Astrocyte (in vitro differentiated cells and primary cell): ENCODE results near the gene XPO6.

Experiments used
- EZH2 ChIP-seq: IDR thresholded peaks from 2 replicates; pipeline ENCODE4 v1.6.1; 2012; ENCODE audit warnings: mild to moderate bottlenecking, low read length, inconsistent platforms; ENCODE audit not compliant: insufficient read depth
- TF ChIP-seq, protein P1 (sequence below): IDR thresholded peaks from 2 replicates; pipeline ENCODE4 v1.5.1; 2011; ENCODE audit warnings: low read depth, mild to moderate bottlenecking, inconsistent platforms, low read length, moderate library complexity; ENCODE audit not compliant: insufficient read depth

DNA sequence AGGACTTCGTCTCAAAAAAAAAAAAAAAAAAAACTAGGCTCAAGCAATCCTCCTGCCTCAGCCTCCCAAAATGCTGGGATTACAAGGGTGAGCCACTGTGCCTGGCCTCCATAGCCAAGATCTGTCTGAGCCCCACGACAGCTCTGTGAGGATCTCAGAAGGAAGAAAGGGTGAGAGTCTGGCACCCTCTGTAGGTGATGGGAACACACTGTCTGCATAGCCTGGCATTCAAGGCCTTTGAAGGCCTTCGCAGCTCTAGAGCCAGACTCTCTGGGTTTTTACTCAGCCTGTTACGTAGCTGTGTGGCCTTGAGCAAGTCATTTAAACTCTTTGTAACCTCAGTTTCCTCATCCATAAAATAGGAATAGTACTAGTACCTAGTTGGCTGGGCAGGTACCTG lies 6.3 kb upstream of the XPO6 start:
- TF ChIP-seq, protein P1, sequence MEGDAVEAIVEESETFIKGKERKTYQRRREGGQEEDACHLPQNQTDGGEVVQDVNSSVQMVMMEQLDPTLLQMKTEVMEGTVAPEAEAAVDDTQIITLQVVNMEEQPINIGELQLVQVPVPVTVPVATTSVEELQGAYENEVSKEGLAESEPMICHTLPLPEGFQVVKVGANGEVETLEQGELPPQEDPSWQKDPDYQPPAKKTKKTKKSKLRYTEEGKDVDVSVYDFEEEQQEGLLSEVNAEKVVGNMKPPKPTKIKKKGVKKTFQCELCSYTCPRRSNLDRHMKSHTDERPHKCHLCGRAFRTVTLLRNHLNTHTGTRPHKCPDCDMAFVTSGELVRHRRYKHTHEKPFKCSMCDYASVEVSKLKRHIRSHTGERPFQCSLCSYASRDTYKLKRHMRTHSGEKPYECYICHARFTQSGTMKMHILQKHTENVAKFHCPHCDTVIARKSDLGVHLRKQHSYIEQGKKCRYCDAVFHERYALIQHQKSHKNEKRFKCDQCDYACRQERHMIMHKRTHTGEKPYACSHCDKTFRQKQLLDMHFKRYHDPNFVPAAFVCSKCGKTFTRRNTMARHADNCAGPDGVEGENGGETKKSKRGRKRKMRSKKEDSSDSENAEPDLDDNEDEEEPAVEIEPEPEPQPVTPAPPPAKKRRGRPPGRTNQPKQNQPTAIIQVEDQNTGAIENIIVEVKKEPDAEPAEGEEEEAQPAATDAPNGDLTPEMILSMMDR, result peak; percentile 30
- no peak for TF ChIP-seq EZH2
